ENCODE results near the gene NLK. TPM values are rescaled to one million over a fixed set of nuclear protein-coding genes. Genes with fewer than 3 reads are reported as not detected.

The NLK gene
- total and polyA plus RNA-seq, 2 of the 13 experiments (the other 11 are each of a cell fraction or from before 2014, with no cell fraction given), result 13.4 to 14.6 TPM

DNA sequence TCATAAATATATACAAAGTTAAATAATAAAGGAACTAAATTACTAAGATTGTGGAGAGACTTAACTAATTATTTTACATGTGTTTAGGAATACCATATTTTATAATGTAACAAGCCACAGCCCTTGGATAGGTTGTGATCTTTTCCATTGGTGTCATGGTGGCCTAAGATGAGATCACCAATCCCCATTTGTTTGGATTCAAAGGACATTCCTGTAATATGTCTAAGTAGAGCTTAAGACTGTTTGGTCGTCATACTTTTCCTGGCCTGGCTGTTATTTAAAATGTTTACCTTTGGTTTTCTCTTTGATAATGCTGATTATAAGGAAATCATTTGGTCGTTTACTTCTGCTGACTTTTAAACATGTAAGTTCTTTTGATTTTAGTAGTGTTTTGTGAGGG lies 118.1 kb downstream of the NLK start:
- no peak overlapping the region for H3K4me3 ChIP-seq (replicated peaks in 1 of 3; ENCODE audit: insufficient read depth in 1 of 3, low read depth in 2 of 3, low read length in 3 of 3)
- BruUV-seq (replicated peaks), result no TSS peak
- H3K27me3 ChIP-seq (ENCODE audit: control insufficient read depth in 1 of 2, insufficient read depth in 2 of 2, low read length in 2 of 2), result no peaks in the 10 kb centered on the region; a peak in 1 of 5 replicates
- H3K79me2 ChIP-seq (ENCODE audit: insufficient read depth, low read length), result no peaks in the 10 kb centered on the region
- FAIRE-seq, result no peak
- H3K27ac ChIP-seq (ENCODE audit: extremely low read length, insufficient read depth, low read length), result no peak overlapping the region
- peaks cover 5% of the 10 kb centered on the region; the same call in 1 of the 2 replicates for H3K4me1 ChIP-seq (ENCODE audit: insufficient read depth, low read length)
- ChIA-PET POLR2A (no interaction called here), CTCF (ENCODE audit: low intra/inter-chr PET ratio, low total read pairs) (no interaction called here)
- H3K9me3 ChIP-seq (ENCODE audit: low read length), result no peaks in the 10 kb centered on the region
- no peak overlapping the region for H2AFZ ChIP-seq (ENCODE audit: low read length)
- WGBS (ENCODE audit: low lambda C conversion rate), result 74% methylated on average over 2 of the region's 2 CpGs
- TF ChIP-seq ZNF451 (CRISPR knock-in tag; IDR thresholded peaks at IDR 0.05), result no peak
- no peak for TF ChIP-seq JUND (CRISPR knock-in tag; IDR thresholded peaks at IDR 0.05)
- TF ChIP-seq ZNF326 (CRISPR knock-in tag; IDR thresholded peaks at IDR 0.05; ENCODE audit: borderline replicate concordance), result no peak
- no peak for TF ChIP-seq ZNF256 (CRISPR knock-in tag; conservative IDR thresholded peaks at IDR 0.05)
- no peak for TF ChIP-seq NFE2L2 (IDR thresholded peaks at IDR 0.05; ENCODE audit: low read length)
- TF ChIP-seq, protein P1, sequence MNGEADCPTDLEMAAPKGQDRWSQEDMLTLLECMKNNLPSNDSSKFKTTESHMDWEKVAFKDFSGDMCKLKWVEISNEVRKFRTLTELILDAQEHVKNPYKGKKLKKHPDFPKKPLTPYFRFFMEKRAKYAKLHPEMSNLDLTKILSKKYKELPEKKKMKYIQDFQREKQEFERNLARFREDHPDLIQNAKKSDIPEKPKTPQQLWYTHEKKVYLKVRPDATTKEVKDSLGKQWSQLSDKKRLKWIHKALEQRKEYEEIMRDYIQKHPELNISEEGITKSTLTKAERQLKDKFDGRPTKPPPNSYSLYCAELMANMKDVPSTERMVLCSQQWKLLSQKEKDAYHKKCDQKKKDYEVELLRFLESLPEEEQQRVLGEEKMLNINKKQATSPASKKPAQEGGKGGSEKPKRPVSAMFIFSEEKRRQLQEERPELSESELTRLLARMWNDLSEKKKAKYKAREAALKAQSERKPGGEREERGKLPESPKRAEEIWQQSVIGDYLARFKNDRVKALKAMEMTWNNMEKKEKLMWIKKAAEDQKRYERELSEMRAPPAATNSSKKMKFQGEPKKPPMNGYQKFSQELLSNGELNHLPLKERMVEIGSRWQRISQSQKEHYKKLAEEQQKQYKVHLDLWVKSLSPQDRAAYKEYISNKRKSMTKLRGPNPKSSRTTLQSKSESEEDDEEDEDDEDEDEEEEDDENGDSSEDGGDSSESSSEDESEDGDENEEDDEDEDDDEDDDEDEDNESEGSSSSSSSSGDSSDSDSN (CRISPR knock-in tag; IDR thresholded peaks at IDR 0.05), result no peak
- no peak for TF ChIP-seq ZNF652 (CRISPR knock-in tag; IDR thresholded peaks at IDR 0.05; ENCODE audit: borderline replicate concordance, low read depth)
- no peak for TF ChIP-seq HOXD1 (CRISPR knock-in tag; IDR thresholded peaks at IDR 0.05)
- TF ChIP-seq NR1H2 (CRISPR knock-in tag; IDR thresholded peaks at IDR 0.05; ENCODE audit: borderline replicate concordance, low read depth), result no peak
- TF ChIP-seq, protein P2, sequence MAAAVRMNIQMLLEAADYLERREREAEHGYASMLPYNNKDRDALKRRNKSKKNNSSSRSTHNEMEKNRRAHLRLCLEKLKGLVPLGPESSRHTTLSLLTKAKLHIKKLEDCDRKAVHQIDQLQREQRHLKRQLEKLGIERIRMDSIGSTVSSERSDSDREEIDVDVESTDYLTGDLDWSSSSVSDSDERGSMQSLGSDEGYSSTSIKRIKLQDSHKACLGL (CRISPR knock-in tag; IDR thresholded peaks at IDR 0.05), result no peak
- TF ChIP-seq, protein P3, sequence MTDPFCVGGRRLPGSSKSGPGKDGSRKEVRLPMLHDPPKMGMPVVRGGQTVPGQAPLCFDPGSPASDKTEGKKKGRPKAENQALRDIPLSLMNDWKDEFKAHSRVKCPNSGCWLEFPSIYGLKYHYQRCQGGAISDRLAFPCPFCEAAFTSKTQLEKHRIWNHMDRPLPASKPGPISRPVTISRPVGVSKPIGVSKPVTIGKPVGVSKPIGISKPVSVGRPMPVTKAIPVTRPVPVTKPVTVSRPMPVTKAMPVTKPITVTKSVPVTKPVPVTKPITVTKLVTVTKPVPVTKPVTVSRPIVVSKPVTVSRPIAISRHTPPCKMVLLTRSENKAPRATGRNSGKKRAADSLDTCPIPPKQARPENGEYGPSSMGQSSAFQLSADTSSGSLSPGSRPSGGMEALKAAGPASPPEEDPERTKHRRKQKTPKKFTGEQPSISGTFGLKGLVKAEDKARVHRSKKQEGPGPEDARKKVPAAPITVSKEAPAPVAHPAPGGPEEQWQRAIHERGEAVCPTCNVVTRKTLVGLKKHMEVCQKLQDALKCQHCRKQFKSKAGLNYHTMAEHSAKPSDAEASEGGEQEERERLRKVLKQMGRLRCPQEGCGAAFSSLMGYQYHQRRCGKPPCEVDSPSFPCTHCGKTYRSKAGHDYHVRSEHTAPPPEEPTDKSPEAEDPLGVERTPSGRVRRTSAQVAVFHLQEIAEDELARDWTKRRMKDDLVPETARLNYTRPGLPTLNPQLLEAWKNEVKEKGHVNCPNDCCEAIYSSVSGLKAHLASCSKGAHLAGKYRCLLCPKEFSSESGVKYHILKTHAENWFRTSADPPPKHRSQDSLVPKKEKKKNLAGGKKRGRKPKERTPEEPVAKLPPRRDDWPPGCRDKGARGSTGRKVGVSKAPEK (CRISPR knock-in tag; IDR thresholded peaks at IDR 0.05; ENCODE audit: borderline replicate concordance), result no peak
- no peak for TF ChIP-seq NFYC (CRISPR knock-in tag; IDR thresholded peaks at IDR 0.05)
- no peak for TF ChIP-seq PAF1 (CRISPR knock-in tag; IDR thresholded peaks at IDR 0.05)
- no peak for TF ChIP-seq EP300 (IDR thresholded peaks at IDR 0.05; ENCODE audit: low read depth in 2 of 2, low read length in 2 of 2)
- no peak for TF ChIP-seq EP300 (CRISPR knock-in tag; IDR thresholded peaks at IDR 0.05; ENCODE audit: borderline replicate concordance)
- no peak for ATAC-seq
- no peak overlapping the region for H3K4me2 ChIP-seq (ENCODE audit: low read depth, low read length)
- in situ Hi-C loops (cut with HindIII; ENCODE audit: extremely low pct_ligation_motif_present, low pct_unique_long_range_greater_than_20kb) (no loop called here), intact Hi-C loops (cut with micrococcal nuclease; ENCODE audit: unreplicated experiment) (no loop called here)
- no peaks in the 10 kb centered on the region for H4K20me1 ChIP-seq (ENCODE audit: insufficient read depth, low read length)
- DNase-seq (ENCODE audit: low spot score), result no peak
- H3K9ac ChIP-seq (ENCODE audit: insufficient read depth, low read depth, low read length), result no peak overlapping the region
- H3K36me3 ChIP-seq (replicated peaks in 1 of 2; ENCODE audit: control insufficient read depth in 1 of 2, insufficient read depth in 2 of 2, low read length in 2 of 2), result no peaks in the 10 kb centered on the region
